Ramos (cell line): ENCODE measurements around the gene STOX2.
"Not testable (repeated sequence)": the region's sequence is repeated elsewhere in the genome, so short reads cannot be mapped to it uniquely, and the experiment has no call there.

Experiments
- in situ Hi-C: fragments of 300-500 bp; cut with MboI; formaldehyde crosslinking; loops from one replicate; pipeline ENCODE4 v1.14.3; 2022; ENCODE audit warnings: low sequenced_read_pairs; ENCODE audit not compliant: unreplicated experiment

The STOX2 gene

DNA sequence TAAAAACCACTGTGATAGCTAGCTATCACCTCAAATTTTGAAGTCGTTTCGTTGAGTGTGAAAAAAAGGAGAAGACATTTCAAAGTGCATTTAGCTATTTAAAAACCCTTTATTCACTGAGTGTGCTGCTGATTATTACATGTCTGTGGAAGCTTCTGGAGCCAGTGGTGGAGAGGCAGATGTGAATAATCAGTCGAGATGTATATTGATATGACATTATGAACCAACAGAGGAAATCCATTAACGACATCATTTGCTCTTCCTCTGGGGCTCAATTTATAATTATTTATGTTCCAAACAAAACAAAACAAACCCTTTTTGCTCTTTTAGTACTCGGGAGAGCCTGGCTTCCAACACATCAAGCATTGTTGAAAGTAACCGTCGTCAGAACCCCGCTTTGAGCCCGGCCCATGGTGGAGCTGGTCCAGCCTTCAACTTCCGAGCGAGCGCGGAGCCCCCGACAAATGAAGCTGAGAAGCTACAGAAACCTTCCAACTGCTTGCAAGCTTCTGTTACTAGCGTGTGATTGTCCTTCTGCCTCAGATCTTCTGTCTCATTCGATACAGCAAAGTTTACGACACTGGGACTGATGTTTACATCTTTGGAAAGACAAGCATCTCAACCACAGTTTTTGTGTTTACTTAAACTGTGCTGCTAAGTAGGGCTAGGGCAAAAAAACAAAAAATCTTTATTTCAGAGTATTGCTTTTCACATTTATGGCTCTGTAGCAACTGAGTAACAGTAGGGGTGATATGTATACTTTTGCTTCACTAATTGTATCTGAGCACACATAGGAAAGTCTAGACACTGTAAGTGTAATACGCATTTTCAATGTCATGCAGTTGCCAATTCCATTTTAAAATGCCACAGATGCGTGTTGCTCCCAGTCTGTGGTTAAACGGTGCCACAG, 111.9 kb downstream of the STOX2 start:
- in situ Hi-C loops, result no loop called here

DNA sequence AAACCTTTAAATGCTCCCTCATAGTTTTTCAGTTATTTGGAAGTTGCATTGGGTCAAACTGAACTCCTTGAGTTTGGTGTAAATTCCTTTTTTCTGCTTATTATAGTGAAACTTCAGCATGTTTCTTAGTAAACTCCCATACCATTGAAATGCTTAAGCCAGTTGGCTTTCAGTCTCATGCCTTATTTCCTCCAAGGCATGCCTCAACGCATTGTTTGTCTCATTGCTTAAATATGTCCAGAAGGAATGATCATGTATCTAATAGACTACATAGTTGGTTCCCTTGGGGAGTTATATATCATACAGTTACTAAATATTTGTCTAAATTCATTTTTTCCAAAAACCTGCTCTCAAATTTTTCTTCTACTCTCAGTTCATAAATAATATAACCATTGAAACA, 114.0 kb downstream of the STOX2 start:
- in situ Hi-C loops, result no loop called here

DNA sequence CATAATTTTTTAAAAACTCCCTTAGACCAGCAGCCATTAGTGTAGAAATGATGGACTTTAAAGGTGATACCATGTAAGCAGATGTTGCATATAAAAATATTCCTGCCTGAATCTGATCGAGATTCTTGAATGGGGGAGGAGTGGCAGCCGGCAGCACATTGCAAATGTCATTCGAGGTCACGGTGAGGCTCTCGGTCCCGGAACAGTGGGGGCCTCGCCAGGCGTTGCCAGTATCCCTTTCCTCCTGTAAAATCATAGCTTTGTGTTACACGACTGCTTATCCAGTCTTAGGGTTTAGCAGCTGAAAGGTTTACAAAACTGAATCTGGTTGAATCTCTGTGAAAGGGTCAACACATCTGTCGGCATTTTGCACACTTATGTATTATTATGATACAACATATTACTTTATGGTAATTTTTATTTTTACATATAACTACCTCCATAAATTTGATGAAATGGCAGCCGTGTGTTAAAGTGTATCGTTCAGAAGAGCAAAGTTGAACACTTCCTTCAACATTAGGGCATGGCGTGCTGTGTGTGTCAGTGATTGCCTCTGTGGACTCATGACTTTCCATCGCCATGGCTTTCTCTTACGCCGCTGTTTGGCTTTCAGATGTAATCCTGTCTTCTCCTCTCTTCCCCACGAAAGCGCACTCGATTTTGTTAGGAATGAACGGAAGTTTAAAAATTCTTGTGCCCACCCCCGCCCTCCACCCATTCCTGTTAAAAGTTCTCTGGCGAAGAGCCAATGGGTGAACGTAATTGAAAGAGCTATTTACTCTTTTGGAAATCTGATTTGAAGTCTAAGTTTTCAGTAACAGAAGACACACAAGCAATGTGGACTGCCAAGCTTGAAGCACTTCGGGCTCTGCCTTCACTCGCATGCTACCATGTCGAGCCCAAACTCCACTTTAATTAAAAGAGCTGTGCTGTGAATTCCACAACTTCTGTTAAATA, 114.8 kb downstream of the STOX2 start:
- in situ Hi-C loops, result no loop called here

DNA sequence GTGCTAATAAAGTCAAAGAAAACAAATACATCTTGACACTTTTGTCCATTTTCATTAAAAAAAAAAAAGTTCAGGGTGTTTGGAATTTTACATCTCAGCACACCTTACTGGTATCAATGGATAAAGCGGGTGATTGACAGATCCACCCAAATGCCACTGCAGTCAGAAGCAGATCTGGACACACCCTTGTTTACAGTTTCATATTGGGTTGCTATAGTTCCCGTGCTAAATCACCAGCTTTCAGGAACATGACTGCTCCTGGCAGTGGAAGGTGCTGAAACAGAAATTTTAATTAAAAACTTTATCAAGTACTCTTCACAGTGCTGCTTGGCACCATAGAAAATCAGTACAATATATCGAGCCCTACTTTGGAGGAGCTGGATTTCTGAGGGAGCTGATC, 116.3 kb downstream of the STOX2 start:
- in situ Hi-C loops, result no loop called here

DNA sequence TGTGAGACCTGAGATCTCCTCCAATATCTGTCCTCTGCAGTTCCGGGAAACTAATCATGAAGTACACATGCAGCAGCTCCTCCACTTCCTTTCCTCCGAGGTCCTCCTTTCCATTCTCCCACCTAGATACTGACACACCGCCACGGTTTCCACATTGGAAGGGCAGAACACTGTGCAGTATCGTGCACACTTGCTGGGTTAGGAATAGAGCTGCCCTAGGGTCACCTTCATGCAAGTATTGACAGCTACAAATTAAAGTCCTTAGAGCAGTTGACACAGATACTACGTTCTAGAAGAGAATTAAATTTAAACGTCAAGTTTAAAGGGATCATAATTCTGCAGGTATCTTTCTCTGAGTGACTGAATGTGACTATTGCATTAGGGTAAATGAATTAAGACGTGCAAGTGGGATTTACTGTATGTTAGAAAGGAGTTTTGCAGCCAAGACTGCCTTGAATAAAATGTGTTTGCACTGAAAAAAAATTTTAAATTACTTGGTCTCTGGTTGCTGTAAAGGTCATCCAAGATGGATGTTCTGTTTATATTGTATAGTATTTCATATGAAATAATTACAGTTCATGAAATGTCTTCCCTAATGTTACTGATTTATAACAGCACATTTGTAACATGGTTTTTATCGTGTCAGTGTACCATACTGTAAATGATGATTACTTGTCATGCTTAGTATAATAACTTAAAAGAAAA, 117.7 kb downstream of the STOX2 start:
- in situ Hi-C loops, result no loop called here

DNA sequence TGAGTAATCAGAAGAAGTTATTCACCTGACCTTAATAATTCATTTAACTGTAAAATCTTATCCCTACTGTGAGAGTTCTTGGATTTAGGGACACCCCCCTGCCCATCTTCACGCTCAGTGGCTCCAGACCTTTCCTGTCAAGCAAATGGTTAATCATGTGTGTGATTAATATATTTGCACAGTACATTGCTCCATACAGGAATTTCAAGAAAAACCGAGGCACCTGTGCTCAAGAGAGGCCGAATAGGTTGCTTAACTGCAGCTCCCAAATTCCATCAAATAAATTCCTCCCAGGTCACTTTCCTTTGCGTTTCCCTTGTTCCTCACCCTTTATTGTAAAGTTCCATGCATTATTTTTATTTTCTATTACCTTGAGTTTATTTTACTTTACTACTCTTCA, 119.5 kb downstream of the STOX2 start:
- in situ Hi-C loops, result no loop called here

DNA sequence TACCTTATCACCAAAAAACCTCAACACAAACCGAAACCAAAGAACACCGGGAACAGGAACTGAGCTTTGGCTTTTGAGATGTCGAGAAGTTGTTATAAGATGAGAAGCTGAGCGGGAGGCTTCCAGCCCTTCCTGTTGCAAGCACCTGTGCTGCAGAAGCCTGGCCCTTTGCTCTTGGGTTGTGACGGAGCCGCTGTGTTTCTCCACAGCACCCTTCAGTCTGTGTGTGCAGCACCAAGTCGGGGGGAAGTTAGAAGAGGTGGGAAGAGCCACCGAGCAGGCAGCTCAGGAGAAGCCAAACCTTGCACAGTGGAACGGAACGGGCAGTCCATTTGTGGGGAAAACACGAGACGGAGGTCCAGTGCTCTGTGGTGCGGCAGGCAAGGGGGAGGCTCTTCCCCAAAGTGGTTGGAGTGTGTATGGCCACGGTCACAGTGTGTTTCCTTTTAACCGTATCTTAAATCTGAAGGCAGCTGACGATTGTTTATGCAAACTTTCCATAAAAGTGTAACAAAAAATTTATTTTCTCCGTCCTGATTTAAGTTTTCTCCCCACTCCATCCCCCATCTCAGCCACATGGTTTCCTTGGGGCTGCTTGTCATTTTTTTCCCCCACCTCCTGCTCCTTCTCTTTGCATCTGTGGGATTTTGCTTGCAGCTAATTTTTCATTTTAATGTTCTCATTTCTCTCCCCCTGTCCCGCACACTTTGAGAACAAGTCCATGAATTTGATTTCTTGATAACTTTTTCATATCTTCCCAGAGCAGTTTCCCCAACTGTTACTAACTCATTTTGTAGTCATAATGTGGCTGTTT, 123.7 kb downstream of the STOX2 start:
- in situ Hi-C loops, result no loop called here

DNA sequence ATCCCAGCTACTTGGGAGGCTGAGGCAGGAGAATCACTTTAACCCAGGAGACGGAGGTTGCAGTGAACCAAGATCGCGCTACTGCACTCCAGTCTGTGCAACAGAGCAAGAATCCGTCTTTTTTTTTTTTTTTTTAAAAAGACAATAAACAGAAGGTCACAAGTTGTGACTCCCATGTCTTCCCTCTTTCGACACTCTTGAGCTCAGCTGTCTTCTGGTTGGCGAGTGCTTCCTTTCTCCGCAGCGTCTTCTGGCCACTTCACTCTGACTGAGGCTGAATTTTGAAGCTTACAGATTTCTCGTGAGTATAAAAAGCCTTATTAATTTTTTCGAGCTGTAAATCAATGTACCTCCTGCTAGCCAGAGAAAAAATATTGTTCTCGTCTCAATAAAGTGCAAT, 124.9 kb downstream of the STOX2 start:
- in situ Hi-C loops, result no loop called here

DNA sequence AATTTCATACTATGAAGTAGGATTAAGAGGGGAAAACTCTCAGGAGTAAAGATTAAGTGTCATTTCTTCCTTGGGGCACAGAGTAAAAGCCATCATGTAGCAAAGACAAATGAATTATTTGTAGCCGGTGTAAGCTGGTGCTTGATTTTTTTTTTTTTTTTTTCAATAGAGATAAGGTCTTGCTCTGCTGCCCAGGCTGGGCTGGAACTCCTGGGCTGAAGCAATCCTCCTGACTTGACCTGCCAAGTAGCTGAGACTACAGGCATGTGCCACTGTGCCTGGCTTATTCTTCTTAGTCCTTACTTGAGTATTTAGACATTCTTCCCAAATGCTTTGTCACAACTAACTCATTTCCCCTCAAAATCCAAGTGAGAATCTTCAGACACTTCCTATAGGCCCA, 125.7 kb downstream of the STOX2 start:
- in situ Hi-C loops, result no loop called here

DNA sequence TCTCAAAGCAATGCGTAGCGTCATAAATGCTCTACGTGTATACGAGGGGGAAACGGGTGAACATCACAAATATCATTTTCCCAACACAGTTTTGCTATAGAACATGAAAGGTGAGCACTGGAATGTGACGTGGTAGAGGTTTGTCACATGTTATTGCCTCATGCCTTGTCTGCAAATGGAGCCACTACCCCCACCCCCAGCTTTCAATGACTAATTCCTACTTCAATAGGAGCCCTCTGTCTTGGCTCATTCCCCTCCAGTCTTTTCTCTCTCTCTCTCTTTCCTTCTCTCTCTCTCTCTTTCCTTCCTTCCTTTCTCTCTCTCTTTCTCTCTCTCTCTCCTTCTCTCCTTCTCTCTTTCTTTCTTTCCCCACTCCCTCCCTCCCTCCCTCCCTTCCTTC, 127.0 kb downstream of the STOX2 start:
- in situ Hi-C loops, result no loop called here

DNA sequence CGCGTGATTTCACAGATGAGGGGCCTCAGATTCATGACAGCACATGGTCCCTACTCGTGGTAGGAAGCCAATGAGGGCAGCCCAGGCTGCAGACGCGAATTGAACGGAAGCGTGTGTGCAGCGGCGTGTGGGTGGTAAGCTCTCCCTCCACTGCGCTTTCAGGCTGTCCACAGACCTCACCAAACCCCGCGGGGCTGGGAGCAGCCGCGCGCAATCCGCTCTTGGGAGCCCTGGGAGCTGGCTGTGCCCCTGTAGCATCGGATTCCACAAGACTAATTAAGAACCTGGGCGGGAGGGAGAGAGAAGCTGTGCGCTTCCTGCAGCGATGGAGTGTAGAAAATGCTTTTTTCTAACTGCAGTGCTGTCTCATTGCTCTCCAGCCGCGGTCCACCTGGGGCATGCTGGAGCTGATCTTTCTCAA, 134.9 kb downstream of the STOX2 start:
- in situ Hi-C loops, result no loop called here

DNA sequence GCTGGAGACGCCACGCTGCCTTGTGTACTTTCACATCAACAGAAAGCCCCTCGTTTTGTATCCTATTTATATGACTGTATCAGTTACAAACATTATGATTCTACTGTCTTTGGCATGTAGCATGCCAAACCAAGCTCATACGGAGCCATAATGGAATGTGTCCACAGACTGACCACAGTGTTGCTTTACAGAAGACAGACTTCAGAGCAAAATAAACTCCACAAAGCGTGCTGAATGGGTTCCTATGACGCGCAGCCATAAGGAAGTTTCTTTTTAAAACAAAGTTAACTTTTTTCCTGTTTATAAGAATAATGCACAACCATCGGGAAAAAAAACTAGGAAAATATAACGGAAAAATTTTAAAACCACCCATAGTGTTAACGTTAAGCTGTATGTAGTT, 136.0 kb downstream of the STOX2 start:
- in situ Hi-C loops, result no loop called here

DNA sequence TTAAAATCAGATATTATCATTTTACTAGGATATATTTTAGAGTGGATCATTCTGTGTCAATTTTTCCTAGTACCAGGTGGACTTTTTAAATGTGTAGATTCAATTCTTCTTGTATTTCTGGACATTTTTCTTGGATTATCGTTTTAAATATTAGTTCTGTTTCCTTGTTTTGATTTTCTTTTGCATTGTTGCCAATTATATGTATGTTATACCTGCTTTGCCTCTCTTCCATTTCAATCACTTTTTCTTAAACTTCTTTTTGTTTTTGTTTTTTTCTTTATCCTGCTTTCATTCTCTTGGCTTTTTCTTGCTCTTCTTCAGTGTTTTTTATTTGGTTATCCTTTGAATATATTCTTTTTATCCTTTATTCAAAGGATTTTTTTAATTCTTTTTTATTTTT, 141.0 kb downstream of the STOX2 start:
- in situ Hi-C loops, result no loop called here

DNA sequence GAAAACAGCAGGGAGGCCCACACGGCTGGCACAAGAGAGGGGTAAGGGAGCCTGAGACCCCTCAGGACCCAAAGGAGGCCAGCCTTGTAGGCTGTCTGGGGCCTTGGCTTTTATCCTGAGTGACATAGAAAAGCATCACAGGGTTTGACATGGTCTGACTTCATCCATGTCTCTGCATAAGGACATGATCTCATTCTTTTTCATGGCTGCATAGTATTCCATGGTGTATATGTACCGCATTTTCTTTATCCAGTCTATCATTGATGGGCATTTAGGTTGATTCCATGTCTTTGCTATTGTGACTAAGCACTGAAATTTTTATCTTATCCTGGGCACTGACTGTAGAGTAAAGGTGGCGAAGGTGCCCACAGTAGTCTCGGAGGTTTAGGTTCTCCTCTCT, 146.2 kb downstream of the STOX2 start:
- in situ Hi-C loops, result not testable (repeated sequence)

DNA sequence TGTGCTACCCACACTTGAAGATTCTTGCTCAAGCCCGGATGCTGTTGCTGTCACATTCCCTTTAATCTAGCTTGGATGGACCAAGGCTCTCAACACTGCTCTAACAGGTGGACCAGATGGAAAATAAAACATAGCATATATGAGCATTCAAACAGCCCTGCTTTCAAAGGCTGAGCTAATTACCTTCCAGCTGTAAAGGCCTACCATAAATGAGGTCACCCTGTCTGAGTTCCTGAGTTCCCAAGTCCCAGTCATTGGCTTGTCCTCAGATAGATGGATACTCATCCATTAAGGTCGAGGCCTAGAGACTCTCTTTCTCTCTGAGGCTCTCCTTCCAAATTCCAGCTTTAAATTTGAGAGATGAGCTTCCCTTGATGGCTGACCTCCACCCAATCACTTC, 147.5 kb downstream of the STOX2 start:
- in situ Hi-C loops, result no loop called here

DNA sequence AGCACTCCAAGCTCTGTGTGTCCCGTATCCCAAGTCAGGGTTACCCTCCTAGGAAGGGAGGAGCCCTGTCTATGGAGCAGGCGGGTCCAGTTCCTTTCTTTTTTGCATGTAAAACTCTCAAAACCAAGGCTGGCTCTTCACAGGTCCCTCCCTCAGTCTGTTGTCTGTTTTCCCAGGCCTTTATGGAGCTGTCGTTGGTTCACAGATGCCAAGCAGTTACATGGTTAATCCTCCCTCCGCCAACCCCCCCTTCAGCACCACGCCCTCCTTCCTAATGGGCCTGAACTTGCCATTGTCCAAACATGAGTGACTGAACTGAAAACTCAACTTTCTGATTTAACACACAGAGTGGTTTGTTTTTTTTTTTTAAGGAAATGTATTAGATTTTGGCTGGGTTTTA, 148.3 kb downstream of the STOX2 start:
- in situ Hi-C loops, result no loop called here

DNA sequence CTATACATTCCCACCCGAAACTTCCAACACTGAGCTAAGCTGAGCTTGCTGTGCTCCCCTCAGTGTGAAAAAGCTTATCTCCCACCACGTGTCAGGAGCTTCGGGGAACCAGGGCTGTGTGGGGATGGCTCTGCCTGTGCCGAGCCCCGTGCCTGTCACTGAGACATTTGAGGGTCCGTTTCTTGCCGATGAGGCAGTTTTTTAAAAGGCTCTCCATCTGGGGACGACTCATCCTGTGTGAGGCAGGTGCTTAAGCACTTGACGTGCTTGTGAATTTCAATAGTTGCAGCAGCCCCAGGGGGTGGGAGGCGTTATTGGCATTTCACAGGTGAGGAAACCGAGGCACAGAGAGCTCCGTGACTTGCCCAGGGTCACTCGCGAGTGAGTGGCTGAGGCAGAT, 151.8 kb downstream of the STOX2 start:
- in situ Hi-C loops, result no loop called here

DNA sequence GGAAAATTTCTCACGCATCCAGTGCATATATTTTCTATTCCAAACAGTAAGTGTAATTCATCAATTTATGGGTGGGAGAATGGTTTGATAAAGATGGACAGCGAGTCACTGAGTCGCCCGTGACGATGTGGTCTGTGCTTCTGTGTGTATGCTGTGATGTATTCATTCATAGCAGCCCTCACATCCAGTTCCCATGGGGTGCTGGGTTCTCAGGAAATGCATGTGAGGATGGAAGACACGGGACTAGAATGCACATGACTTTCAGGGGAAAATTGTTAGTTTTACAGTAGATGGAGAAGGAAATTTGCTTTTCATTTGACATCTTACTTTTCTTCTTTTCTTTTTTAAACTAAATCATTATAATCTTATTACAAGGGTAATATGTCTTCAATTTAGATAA, 152.9 kb downstream of the STOX2 start:
- in situ Hi-C loops, result no loop called here

DNA sequence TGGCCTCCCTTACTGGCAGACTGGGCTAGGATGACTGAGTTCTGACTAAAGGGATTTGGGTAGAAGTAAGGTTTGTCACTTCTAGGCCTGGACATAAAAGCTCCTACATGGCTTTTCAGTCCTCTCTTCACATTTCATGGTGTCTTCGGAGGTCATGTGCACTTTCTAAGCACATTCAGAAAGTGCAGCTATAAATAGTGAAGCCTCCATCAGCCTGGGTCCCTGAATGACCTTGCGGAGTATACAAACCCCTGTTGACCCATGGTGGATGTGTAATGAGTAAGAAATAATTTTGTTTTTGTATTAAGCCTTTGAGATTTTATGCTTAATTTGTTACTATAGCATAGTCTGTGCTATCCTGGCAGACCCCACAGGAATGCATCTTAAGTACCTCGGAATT, 154.0 kb downstream of the STOX2 start:
- in situ Hi-C loops, result no loop called here

DNA sequence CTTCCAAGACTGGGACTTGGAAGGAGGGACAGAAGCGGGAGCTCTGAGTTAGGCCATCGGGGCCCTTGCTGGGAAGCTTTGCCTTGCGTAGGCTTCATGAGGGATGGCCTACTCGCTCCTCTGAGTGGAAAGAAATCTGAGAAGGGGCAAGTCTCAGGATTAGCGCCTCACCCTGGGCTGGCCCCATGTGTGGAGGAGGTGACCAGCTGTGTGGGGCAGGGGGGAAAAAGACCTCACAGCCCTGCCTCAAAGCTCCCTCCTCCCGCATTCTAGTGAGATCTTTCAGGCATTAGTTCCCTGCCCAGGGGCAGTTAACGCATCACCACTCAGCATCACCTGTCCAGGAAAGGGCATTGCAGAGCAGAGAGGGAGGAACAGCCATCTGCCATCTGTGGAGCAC, 156.5 kb downstream of the STOX2 start:
- in situ Hi-C loops, result no loop called here
